Measurements from ENCODE around the gene MIOX.
A peak's percentile ranks its signal among the peaks of the same experiment; 100 is the strongest.

The MIOX gene

GRCh38 chr22:50520826-50521453 is 34.3 kb downstream of the MIOX start:
- no peak for DNase-seq

- no peak for DNase-seq
Measured at GRCh38 chr22:50521710-50522109, 35.1 kb downstream of the MIOX start.

- no peak for DNase-seq
Measured at GRCh38 chr22:50522208-50522805, 35.6 kb downstream of the MIOX start.

- no peak for DNase-seq
Measured at GRCh38 chr22:50522806-50523438, 36.3 kb downstream of the MIOX start.

GRCh38 chr22:50523458-50523805 is 36.8 kb downstream of the MIOX start:
- DNase-seq: no peak

GRCh38 chr22:50523806-50524675 is 37.4 kb downstream of the MIOX start:
- DNase-seq: no peak

GRCh38 chr22:50524676-50525103 is 38.0 kb downstream of the MIOX start:
- no peak for DNase-seq

- DNase-seq: peak; percentile 97
Measured at GRCh38 chr22:50525104-50525857, 38.6 kb downstream of the MIOX start, which contains the start of gene SCO2. Gene SCO2 (minus strand): TSS chr22:50525598. CDS start chr22:50524411, 1,187 bp downstream.

- DNase-seq: no peak
Measured at GRCh38 chr22:50525858-50526107, 39.1 kb downstream of the MIOX start.

GRCh38 chr22:50526108-50526833 is 39.6 kb downstream of the MIOX start:
- DNase-seq: no peak

GRCh38 chr22:50526834-50527801 is 40.5 kb downstream of the MIOX start:
- no peak for DNase-seq

- DNase-seq: no peak
Measured at GRCh38 chr22:50527921-50528681, 41.4 kb downstream of the MIOX start.

GRCh38 chr22:50528682-50529415 is 42.2 kb downstream of the MIOX start:
- no peak for DNase-seq

- DNase-seq: no peak
Measured at GRCh38 chr22:50529416-50529896, 42.8 kb downstream of the MIOX start.

GRCh38 chr22:50529897-50530579 is 43.4 kb downstream of the MIOX start, which contains the start of gene TYMP:
Gene TYMP (minus strand): TSS chr22:50530012. CDS start chr22:50529709, 303 bp downstream.
- DNase-seq: no peak

- DNase-seq: no peak
Measured at GRCh38 chr22:50530580-50530876, 43.9 kb downstream of the MIOX start.

- no peak for DNase-seq
Measured at GRCh38 chr22:50530877-50531545, 44.4 kb downstream of the MIOX start.

- DNase-seq: no peak
Measured at GRCh38 chr22:50531546-50531961, 44.9 kb downstream of the MIOX start.
